Neural progenitor cell (in vitro differentiated cells): ENCODE data around the gene SLC2A5. TPM values are rescaled to one million over a fixed set of nuclear protein-coding genes. Genes with fewer than 3 reads are reported as not detected.

Experiments
- DNase-seq: peaks from one replicate; pipeline ENCODE4 v3.0.0-alpha.2; 2016; ENCODE audit warnings: low spot score
- H2AFZ ChIP-seq: fragments of 200-600 bp; sonication (generic); replicated peaks from 2 replicates; pipeline ENCODE4 v1.6.1; 2016; ENCODE audit warnings: antibody characterized with exemption
- H3F3A ChIP-seq: fragments of 200-600 bp; sonication (generic); 2 replicates; pipeline ENCODE4 v1.6.1; 2016; ENCODE audit warnings: antibody characterized with exemption, low read depth
- H3K27ac ChIP-seq: fragments of 200-600 bp; sonication (generic); 2 replicates; pipeline ENCODE4 v1.5.1; 2016; ENCODE audit warnings: mild to moderate bottlenecking
- H3K27me3 ChIP-seq: fragments of 200-600 bp; sonication (generic); 2 replicates; pipeline ENCODE4 v1.6.1; 2016; ENCODE audit warnings: mild to moderate bottlenecking, moderate library complexity
- H3K36me3 ChIP-seq: fragments of 200-600 bp; sonication (generic); 2 replicates; pipeline ENCODE4 v1.5.1; 2016
- H3K4me1 ChIP-seq: fragments of 200-600 bp; sonication (generic); 2 replicates; pipeline ENCODE4 v1.6.1; 2016; ENCODE audit warnings: mixed run types
- H3K4me2 ChIP-seq: fragments of 200-600 bp; sonication (generic); 2 replicates; pipeline ENCODE4 v1.6.1; 2016
- H3K4me3 ChIP-seq: fragments of 200-600 bp; sonication (generic); 2 replicates; pipeline ENCODE4 v1.5.1; 2016
- H3K79me2 ChIP-seq: fragments of 200-600 bp; sonication (generic); 2 replicates; pipeline ENCODE4 v1.6.1; 2016; ENCODE audit warnings: low read depth
- H3K9ac ChIP-seq: fragments of 200-600 bp; sonication (generic); 2 replicates; pipeline ENCODE4 v1.6.1; 2016
- H3K9me3 ChIP-seq: fragments of 200-600 bp; sonication (generic); 2 replicates; pipeline ENCODE4 v1.5.1; 2016; ENCODE audit warnings: low read depth
- H4K20me1 ChIP-seq: fragments of 200-600 bp; sonication (generic); 2 replicates; pipeline ENCODE4 v1.6.1; 2016; ENCODE audit warnings: low read depth
- H3K27ac Mint-ChIP-seq: 3 replicates; pipeline ENCODE4 v1.8.0; 2021; ENCODE audit warnings: mixed read lengths
- H3K27me3 Mint-ChIP-seq: 2 replicates; pipeline ENCODE4 v1.8.0; 2022; ENCODE audit warnings: low read depth, mild to moderate bottlenecking, inconsistent platforms, moderate library complexity, mixed read lengths; ENCODE audit not compliant: insufficient read depth
- H3K36me3 Mint-ChIP-seq: 3 replicates; pipeline ENCODE4 v1.8.0; 2021; ENCODE audit warnings: mixed read lengths
- H3K4me1 Mint-ChIP-seq: 3 replicates; pipeline ENCODE4 v1.8.0; 2021; ENCODE audit warnings: mixed read lengths
- H3K4me3 Mint-ChIP-seq: 3 replicates; pipeline ENCODE4 v1.8.0; 2021; ENCODE audit warnings: mild to moderate bottlenecking, moderate library complexity, mixed read lengths
- H3K9me3 Mint-ChIP-seq: 3 replicates; pipeline ENCODE4 v1.8.0; 2020; ENCODE audit warnings: mixed read lengths
- small RNA-seq: library from RNA; depleted of rRNA; stranded (forward); fragments of <200 nt; gene quantifications from one replicate; pipeline ENCODE3, GENCODE V24; 2015
- total RNA-seq: library from RNA; depleted of rRNA; stranded (reverse); fragments of >200 nt; gene quantifications from 2 replicates; pipeline ENCODE4 v1.2.3, GENCODE V29; 2015; ENCODE audit warnings: low replicate concordance
- TF ChIP-seq, protein P1 (sequence below): fragments of 200-600 bp; sonication (generic); IDR thresholded peaks from 2 replicates; pipeline ENCODE4 v1.5.1; 2017; ENCODE audit warnings: antibody characterized with exemption, mild to moderate bottlenecking

The SLC2A5 gene
- total RNA-seq, 1 donor from 2014 or later: not detected

DNA sequence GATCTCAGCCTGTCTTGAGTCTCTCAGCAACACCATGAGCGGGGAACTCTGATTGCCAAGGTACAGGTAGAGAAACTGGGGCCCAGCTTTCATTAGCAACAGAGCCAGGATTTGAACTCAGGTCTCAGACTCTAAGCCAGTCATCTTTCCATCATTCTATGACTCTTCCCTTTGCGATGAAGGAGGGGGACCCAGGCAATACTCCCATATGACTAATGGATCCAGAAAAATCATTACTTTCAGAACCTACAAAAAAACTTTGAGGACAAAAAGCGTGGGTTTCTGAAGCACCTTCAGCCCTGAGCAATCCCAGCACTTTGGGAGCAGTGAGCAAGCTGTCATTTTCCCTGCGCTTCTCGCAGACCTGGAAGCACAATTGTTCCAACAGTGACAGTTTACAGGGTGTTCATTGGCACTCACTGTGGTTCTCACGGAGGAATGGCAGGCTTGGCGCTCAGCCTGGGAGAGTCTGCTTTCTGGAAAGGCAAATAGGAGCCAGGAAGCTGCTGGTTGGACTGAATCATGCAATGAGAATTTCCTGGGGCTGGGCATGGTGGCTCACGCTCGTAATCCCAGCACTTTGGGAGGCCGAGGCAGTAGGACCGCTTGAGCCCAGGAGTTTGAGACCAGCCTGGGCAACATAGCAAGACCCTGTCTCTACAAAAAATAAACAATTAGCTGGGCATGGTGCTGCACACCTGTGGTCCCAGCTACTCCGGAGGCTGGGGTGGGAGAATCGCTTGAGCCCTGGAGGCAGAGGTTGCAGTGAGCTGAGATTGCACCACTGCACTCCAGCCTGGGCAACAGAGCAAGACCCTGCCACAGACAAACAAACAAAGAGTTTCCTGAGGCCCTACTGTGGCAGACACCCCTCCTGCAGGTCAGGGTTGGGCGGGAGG is 83.3 kb downstream of the SLC2A5 start:
- Histone ChIP-seq H3K4me3 (no peak overlapping the region), H3F3A (no peaks in the 10 kb centered on the region), H3K27ac (no peak overlapping the region), H3K9ac (no peak overlapping the region), H3K36me3 (no peaks in the 10 kb centered on the region), H3K4me1 (peaks cover 4% of the 10 kb centered on the region), H3K27me3 (no peaks in the 10 kb centered on the region), H3K79me2 (no peaks in the 10 kb centered on the region), H3K9me3 (no peaks in the 10 kb centered on the region), H4K20me1 (no peaks in the 10 kb centered on the region), H3K4me2 (no peak overlapping the region), H2AFZ (no peak overlapping the region)
- Mint-ChIP-seq H3K4me1 (peaks cover 12% of the 10 kb centered on the region), H3K27ac (peak overlapping the region; percentile 96), H3K9me3 (no peaks in the 10 kb centered on the region), H3K27me3 (peaks cover 8% of the 10 kb centered on the region), H3K4me3 (no peak overlapping the region), H3K36me3 (no peaks in the 10 kb centered on the region)
- no peak for DNase-seq
- TF ChIP-seq, protein P1, sequence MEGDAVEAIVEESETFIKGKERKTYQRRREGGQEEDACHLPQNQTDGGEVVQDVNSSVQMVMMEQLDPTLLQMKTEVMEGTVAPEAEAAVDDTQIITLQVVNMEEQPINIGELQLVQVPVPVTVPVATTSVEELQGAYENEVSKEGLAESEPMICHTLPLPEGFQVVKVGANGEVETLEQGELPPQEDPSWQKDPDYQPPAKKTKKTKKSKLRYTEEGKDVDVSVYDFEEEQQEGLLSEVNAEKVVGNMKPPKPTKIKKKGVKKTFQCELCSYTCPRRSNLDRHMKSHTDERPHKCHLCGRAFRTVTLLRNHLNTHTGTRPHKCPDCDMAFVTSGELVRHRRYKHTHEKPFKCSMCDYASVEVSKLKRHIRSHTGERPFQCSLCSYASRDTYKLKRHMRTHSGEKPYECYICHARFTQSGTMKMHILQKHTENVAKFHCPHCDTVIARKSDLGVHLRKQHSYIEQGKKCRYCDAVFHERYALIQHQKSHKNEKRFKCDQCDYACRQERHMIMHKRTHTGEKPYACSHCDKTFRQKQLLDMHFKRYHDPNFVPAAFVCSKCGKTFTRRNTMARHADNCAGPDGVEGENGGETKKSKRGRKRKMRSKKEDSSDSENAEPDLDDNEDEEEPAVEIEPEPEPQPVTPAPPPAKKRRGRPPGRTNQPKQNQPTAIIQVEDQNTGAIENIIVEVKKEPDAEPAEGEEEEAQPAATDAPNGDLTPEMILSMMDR: no peak

Small RNA genes within 50 kb of the gene (small RNA-seq; reads per million reads assigned to genes)
- not detected for gene RF00424

Other genes with a start within 250 kb of the SLC2A5 start
- gene ENO1, start 190.9 kb downstream of the SLC2A5 start, total RNA-seq: 1,414 and 2,157 TPM in 2 replicates
- not detected in 2 replicates for gene CA6, start 123.8 kb downstream of the SLC2A5 start, total RNA-seq
- gene SLC2A7, start 43.2 kb downstream of the SLC2A5 start, total RNA-seq: not detected in 2 replicates
- gene GPR157, start 59.5 kb upstream of the SLC2A5 start, total RNA-seq: 1.6 and 2.1 TPM in 2 replicates
- 6.0 and 15.2 TPM in 2 replicates for gene H6PD, start 165.1 kb upstream of the SLC2A5 start, total RNA-seq
- gene SPSB1, start 223.3 kb upstream of the SLC2A5 start, total RNA-seq: 2.8 and 7.1 TPM in 2 replicates